Suppressor macrophage treated with lipopolysaccharide for 4 hours (primary cell): ENCODE data around the gene ZNF467.

Experiments
- DNase-seq: peaks from one replicate; pipeline ENCODE4 v3.0.0-alpha.2; 2020

ZNF467 gene

GRCh38 chr7:149736478-149737360 is 36.7 kb downstream of the ZNF467 start:
- DNase-seq = no peak

DNA sequence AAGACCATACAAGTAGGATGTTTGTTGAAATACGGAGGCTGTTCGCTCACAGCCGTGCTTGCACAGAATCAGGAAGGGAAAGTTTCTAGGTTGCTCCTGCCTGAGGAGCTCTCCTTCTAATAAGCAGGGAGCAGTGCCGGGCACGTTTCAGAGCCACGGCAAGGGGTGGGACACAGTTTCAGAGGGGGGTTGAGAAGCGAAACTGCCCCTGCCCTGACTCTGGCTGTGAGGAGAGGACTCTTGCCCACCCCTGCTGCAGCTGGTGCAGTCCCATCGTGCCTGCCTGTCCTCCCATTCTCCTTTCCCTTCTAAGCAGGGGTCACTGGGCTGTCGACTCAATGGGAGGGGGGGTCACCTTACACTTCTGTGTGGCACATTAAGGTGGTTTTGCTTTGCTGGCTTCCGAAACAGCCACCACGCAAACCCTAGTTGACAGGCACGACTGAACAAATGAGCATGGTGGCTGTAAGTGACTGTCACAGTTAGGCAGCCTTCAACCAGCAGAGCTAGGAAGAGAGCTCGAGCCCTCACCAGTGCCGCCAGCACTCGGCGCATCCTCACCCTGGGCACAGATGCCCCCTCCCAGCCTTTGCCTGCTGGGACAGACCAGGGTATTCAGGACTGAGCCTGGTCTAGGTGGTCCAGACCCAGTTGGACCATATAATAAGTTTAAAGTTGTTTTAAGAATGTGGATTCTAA is 37.5 kb downstream of the ZNF467 start:
- DNase-seq = no peak

DNA sequence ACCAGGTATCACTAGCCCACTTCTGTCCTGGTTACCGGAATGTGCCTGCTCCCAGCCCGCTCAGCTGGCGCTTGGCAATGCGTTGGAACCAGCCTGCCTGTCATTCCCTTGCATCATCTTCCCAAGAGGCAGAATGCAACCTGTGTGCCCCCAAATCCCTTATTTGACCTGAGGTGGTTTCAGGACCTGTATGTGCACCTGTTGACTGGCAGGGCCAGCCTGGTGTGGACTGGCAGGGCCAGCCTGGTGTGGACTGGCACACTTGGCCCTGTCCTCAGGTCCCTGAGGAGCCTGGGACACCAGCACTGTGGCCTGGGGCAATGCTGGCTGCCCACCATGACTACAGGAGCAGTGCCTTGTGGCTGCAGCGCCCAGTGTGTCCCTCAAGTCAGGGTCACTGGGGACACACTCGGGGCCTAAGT is 38.2 kb downstream of the ZNF467 start:
- DNase-seq = no peak

- no peak for DNase-seq
These were observed 38.7 kb downstream of the ZNF467 start for GRCh38 chr7:149734791-149735075.

GRCh38 chr7:149733924-149734790 is 39.2 kb downstream of the ZNF467 start:
- DNase-seq = no peak

- DNase-seq = no peak
These were observed 40.1 kb downstream of the ZNF467 start for GRCh38 chr7:149733131-149733923.

GRCh38 chr7:149732611-149733010 is 40.8 kb downstream of the ZNF467 start:
- DNase-seq = no peak

DNA sequence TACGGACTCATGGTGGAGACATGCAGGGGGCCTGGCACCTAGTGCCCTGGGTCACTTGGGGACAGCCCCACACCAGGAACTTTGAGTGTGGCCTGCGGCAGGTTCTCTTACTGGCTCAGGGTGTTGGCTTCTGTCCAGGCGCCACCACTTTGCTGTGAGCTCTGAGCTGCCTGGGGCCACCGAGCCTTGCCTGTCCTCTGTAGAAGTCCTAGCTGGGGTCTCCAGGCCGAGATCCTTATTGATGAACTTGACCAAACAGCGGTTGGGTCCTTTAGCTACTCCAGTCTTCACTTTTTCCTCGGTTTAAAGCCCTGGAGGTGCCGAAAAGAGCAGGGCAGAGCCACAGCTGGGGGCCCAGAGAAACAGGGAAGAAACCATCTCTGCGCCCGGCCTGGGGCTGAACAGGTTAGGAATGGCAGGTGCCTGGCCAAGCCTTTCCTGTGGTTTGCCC is 41.3 kb downstream of the ZNF467 start:
- DNase-seq = no peak

DNA sequence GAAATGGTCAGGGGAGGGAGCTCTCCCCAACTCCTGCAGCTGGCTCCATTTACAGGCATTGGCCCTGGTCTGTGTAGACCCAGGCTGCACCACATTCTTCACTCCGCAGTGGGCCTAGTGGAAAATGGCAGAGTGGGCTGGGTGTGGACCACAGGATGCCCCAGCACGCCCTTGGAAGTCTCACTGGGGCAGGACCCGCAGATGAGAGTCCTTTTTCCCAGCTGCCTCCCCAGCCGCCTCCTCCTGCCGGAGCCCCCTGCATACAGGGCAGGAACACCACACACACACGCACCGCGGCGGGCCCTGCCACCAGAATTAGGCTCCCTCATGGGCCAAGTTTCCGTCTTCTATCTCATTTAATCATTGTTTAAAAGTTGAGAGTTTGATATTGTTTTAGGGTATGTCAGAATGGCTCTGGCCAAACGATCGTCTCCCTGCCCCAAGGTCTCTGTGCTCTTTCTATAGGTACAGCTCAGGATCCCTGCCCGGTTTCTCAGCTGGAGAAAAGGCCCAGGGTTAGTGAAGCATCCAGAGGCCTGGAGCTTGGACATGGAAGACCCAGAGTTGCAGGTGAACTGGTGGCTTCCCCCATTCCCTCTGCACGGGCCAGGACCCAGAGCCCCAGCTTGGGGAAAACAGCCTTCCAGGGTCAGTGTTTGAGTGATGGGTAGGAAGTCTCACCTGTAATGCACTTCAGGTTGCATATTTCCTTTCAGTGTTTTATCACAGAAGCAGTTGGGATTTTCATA is 42.0 kb downstream of the ZNF467 start:
- no peak for DNase-seq

DNA sequence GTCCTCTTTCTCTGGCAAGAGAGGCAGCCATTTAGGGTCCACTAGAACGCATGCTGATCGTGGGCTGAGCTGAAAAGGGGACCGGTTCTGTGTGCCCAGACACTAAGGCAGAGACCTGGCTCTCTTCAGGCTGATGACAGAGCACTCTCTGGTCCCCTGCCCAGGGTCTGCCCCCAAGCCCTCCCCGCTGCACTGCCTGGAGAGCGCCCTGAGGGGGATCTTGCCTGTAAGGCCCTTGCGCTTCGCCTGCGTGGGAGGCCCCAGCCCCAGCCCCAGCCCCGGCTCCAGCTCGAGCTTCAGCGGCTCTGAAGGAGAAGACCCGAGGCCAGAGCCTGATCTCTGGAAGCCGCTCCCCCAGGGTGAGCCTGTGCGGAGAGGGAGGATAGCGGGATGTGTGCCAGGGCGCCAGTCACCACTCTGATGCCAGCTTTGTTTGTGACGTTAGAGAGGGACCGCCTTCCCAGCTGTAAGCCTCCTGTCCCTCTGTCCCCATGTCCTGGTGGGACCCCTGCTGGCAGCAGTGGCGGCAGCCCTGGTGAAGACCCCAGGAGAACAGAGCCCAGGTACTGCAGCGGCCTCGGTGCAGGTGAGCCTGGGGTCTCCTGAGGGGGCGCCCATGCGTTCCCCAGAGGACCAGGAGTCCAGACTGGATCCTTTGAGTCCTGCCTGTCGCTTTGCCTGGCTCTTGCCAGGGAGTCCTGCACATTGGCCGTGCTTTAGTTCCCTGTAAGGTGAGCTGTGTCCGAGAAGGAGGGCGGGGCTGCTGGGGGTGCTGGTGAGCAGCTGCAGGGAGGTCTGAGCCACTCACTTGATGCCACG is 43.2 kb downstream of the ZNF467 start:
- no peak for DNase-seq

GRCh38 chr7:149729586-149729982 is 43.8 kb downstream of the ZNF467 start:
- DNase-seq = no peak

- no peak for DNase-seq
These were observed 44.7 kb downstream of the ZNF467 start for GRCh38 chr7:149728491-149729375.

DNA sequence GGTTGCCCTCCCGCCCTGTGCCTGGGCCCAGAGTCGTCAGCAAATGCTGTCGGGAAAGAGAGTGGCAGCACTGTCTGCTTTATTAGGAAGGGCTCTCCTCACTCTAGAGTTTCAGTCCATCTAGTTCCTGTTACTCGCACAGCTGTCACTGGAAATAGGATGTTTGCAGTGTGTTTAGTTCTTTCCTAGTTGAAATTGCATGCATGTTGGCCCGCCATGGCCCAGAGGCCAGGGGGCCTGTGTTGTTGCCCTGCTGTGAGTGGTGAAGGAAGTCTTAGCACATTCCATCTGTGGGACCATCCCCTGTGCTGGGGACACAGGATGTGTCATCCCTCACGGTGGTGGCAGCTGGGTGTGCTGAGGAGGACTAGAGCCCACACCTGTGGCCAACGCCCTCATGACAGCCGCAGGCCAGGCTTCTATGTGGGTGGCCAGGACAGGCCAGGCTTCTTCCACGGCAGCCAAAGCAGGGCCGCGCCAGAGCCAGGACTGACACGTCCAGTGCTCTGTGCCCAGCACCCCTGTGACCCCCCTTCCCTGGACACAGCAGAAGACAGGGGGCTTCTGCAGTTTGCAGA is 45.4 kb downstream of the ZNF467 start:
- DNase-seq = no peak

- no peak for DNase-seq
These were observed 46.1 kb downstream of the ZNF467 start for GRCh38 chr7:149727053-149727898.

DNA sequence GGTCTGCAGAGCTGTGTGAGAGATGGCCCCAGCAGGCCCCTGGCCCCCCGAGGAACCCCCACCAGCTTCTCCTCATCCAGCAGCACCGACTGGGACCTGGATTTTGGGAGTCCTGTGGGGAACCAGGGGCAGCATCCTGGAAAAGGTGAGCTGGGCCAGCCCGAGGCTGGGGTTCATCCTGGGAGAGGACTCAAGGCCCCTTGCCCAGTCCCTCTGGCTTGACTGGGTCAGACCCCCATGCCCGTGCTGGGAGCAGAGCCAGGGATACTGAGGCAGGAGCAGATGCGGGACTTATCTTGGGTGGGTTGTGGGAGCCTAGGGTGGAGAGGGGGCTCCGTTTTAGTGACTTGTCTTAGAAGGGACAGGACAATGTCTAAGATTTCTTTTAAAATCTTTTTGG is 47.5 kb downstream of the ZNF467 start:
- DNase-seq = no peak

- peak; percentile 60 for DNase-seq
These were observed 48.0 kb downstream of the ZNF467 start for GRCh38 chr7:149725426-149725821.

GRCh38 chr7:149724661-149725425 is 48.5 kb downstream of the ZNF467 start:
- no peak for DNase-seq
